ENCODE data around the gene AK9.

AK9 gene

GRCh38 chr6:109625199-109625598 is 65.8 kb downstream of the AK9 start:
- Histone ChIP-seq H3K23ac (ENCODE audit: low read length) (no peak overlapping the region), H3K79me2 (ENCODE audit: control insufficient read depth, insufficient read depth, low read length, poor library complexity) (no peaks in the 10 kb centered on the region), H3K27me3 (ENCODE audit: insufficient read depth, low read length) (no peaks in the 10 kb centered on the region), H4K12ac (ENCODE audit: low read depth, low read length) (no peak overlapping the region), H3K4me1 (ENCODE audit: control insufficient read depth in 1 of 2, insufficient read depth in 2 of 2, low read length in 2 of 2) (no peaks in the 10 kb centered on the region), H2BK120ac (ENCODE audit: insufficient read depth, low read length, poor library complexity) (no peak overlapping the region), H3K4ac (ENCODE audit: low read depth, low read length) (no peak overlapping the region), H2AK5ac (ENCODE audit: low read length) (no peak overlapping the region), H3K4me3 (ENCODE audit: low read depth, low read length) (no peak overlapping the region), H3K18ac (ENCODE audit: low read length) (no peak overlapping the region), H3K4me2 (ENCODE audit: low read length) (no peak overlapping the region), H4K91ac (ENCODE audit: low read depth, low read length) (no peak overlapping the region), H4K8ac (ENCODE audit: low read depth, low read length) (no peak overlapping the region), H2BK5ac (ENCODE audit: low read depth, low read length, poor library complexity) (no peak overlapping the region), H3K79me1 (ENCODE audit: low read length) (no peaks in the 10 kb centered on the region), H3K9me3 (ENCODE audit: insufficient read depth, low read depth, low read length) (peaks cover 2% of the 10 kb centered on the region), H3K14ac (ENCODE audit: low read length) (no peak overlapping the region), H3K36me3 (ENCODE audit: control insufficient read depth in 1 of 2, insufficient read depth in 2 of 2, low read length in 2 of 2) (no peaks in the 10 kb centered on the region), H3K27ac (ENCODE audit: low read depth, low read length) (no peak overlapping the region), H2AFZ (ENCODE audit: insufficient read depth, low read length, poor library complexity) (no peak overlapping the region), H3K9ac (ENCODE audit: low read length) (no peak overlapping the region), H2BK12ac (ENCODE audit: low read length) (no peak overlapping the region)
- no CpG with 5 or more reads among the region's 7 CpGs for WGBS (ENCODE audit: extremely low coverage, insufficient coverage, insufficient read length)
- DNase-seq = no peak

DNA sequence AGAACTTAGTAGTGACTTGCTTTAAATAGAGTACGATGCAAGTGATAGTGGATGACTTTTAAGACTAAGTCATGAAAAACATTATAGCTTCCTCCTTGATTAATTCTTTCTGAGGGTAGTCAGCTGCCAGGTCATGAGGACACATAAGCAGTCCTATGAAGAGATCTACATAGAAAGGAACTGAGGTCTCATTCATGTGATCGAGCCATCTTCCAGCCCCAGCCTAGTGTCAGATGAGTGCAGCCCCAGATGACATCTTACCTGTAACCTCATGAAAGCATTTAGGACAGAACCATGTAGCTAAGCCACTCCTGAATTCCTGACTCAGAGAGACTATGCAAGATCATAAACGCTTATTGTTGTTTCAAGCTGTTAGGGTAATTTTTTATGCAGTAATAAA is 67.7 kb downstream of the AK9 start:
- Histone ChIP-seq H3K23ac (ENCODE audit: low read length) (no peak overlapping the region), H3K27me3 (ENCODE audit: insufficient read depth, low read length) (no peaks in the 10 kb centered on the region), H3K79me2 (ENCODE audit: control insufficient read depth, insufficient read depth, low read length, poor library complexity) (no peaks in the 10 kb centered on the region), H3K14ac (ENCODE audit: low read length) (no peak overlapping the region), H2AFZ (ENCODE audit: insufficient read depth, low read length, poor library complexity) (no peak overlapping the region), H2AK5ac (ENCODE audit: low read length) (no peak overlapping the region), H3K4me3 (ENCODE audit: low read depth, low read length) (no peak overlapping the region), H3K4ac (ENCODE audit: low read depth, low read length) (no peak overlapping the region), H4K12ac (ENCODE audit: low read depth, low read length) (no peak overlapping the region), H3K18ac (ENCODE audit: low read length) (no peak overlapping the region), H4K8ac (ENCODE audit: low read depth, low read length) (no peak overlapping the region), H2BK120ac (ENCODE audit: insufficient read depth, low read length, poor library complexity) (no peak overlapping the region), H3K79me1 (ENCODE audit: low read length) (no peaks in the 10 kb centered on the region), H2BK12ac (ENCODE audit: low read length) (no peak overlapping the region), H2BK5ac (ENCODE audit: low read depth, low read length, poor library complexity) (no peak overlapping the region), H3K9ac (ENCODE audit: low read length) (no peak overlapping the region), H3K4me2 (ENCODE audit: low read length) (no peak overlapping the region), H3K27ac (ENCODE audit: low read depth, low read length) (no peak overlapping the region), H4K91ac (ENCODE audit: low read depth, low read length) (no peak overlapping the region), H3K4me1 (ENCODE audit: control insufficient read depth in 1 of 2, insufficient read depth in 2 of 2, low read length in 2 of 2) (no peaks in the 10 kb centered on the region), H3K36me3 (ENCODE audit: control insufficient read depth in 1 of 2, insufficient read depth in 2 of 2, low read length in 2 of 2) (no peaks in the 10 kb centered on the region), H3K9me3 (ENCODE audit: insufficient read depth, low read depth, low read length) (peaks cover 2% of the 10 kb centered on the region)
- DNase-seq = no peak
- WGBS (ENCODE audit: extremely low coverage, insufficient coverage, insufficient read length) = no CpG with 5 or more reads among the region's 3 CpGs

DNA sequence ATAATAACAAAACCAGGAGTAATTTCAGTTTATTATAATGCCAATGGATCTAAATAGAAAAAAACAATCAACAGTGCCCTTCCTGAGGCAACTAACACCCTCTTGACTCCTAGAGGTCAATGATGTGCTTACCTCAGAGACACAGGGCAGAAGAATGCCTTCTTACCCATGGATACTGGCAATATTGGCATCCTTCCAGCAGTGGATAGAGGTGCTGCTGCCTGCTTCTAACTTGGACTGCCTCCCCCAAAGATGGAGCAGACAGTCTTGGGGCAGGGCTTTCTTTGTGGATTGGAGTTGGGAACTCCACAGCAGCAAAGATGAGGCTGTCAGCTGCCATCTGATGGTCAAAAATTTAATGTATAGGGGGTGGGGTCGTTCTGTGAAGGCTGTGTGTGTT is 78.7 kb downstream of the AK9 start:
- Histone ChIP-seq H3K9me3 (ENCODE audit: insufficient read depth, low read depth, low read length) (peaks cover 2% of the 10 kb centered on the region), H3K36me3 (ENCODE audit: control insufficient read depth in 1 of 2, insufficient read depth in 2 of 2, low read length in 2 of 2) (no peaks in the 10 kb centered on the region), H3K4ac (ENCODE audit: low read depth, low read length) (no peak overlapping the region), H4K91ac (ENCODE audit: low read depth, low read length) (no peak overlapping the region), H2AFZ (ENCODE audit: insufficient read depth, low read length, poor library complexity) (no peak overlapping the region), H3K18ac (ENCODE audit: low read length) (no peak overlapping the region), H3K14ac (ENCODE audit: low read length) (no peak overlapping the region), H2BK12ac (ENCODE audit: low read length) (no peak overlapping the region), H3K9ac (ENCODE audit: low read length) (no peak overlapping the region), H3K79me1 (ENCODE audit: low read length) (no peaks in the 10 kb centered on the region), H3K27me3 (ENCODE audit: insufficient read depth, low read length) (no peaks in the 10 kb centered on the region), H3K27ac (ENCODE audit: low read depth, low read length) (no peak overlapping the region), H2BK5ac (ENCODE audit: low read depth, low read length, poor library complexity) (no peak overlapping the region), H4K12ac (ENCODE audit: low read depth, low read length) (no peak overlapping the region), H3K23ac (ENCODE audit: low read length) (no peak overlapping the region), H3K4me3 (ENCODE audit: low read depth, low read length) (no peak overlapping the region), H3K79me2 (ENCODE audit: control insufficient read depth, insufficient read depth, low read length, poor library complexity) (no peaks in the 10 kb centered on the region), H2AK5ac (ENCODE audit: low read length) (no peak overlapping the region), H4K8ac (ENCODE audit: low read depth, low read length) (no peak overlapping the region), H2BK120ac (ENCODE audit: insufficient read depth, low read length, poor library complexity) (no peak overlapping the region), H3K4me1 (ENCODE audit: control insufficient read depth in 1 of 2, insufficient read depth in 2 of 2, low read length in 2 of 2) (no peaks in the 10 kb centered on the region), H3K4me2 (ENCODE audit: low read length) (no peak overlapping the region)
- DNase-seq = no peak
- no CpG with 5 or more reads among the region's 1 CpG for WGBS (ENCODE audit: extremely low coverage, insufficient coverage, insufficient read length)

DNA sequence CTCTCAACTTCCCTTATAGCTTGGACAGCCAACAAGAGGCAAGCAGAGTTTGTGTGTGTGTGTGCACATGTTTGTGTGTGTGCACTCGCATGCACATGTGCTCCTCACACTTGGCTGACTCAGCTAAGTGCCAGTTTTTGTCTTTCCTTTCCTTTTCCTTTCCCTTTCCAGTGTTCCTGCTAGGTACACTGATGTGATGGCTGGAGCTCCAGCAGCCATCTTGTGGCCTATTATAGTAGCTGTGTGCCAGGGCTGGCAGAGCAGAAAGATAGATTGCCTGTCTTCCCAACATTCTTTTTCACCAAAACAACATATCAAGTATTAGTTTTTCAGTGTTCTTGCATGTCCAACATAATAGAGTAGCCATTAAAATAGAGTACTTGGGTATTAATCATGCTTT is 79.5 kb downstream of the AK9 start:
- Histone ChIP-seq H3K4me3 (ENCODE audit: low read depth, low read length) (no peak overlapping the region), H3K27me3 (ENCODE audit: insufficient read depth, low read length) (no peaks in the 10 kb centered on the region), H3K23ac (ENCODE audit: low read length) (no peak overlapping the region), H3K27ac (ENCODE audit: low read depth, low read length) (no peak overlapping the region), H3K9me3 (ENCODE audit: insufficient read depth, low read depth, low read length) (peaks cover 2% of the 10 kb centered on the region), H3K36me3 (ENCODE audit: control insufficient read depth in 1 of 2, insufficient read depth in 2 of 2, low read length in 2 of 2) (no peaks in the 10 kb centered on the region), H2BK120ac (ENCODE audit: insufficient read depth, low read length, poor library complexity) (no peak overlapping the region), H2AK5ac (ENCODE audit: low read length) (no peak overlapping the region), H4K91ac (ENCODE audit: low read depth, low read length) (no peak overlapping the region), H3K4me2 (ENCODE audit: low read length) (no peak overlapping the region), H3K4me1 (ENCODE audit: control insufficient read depth in 1 of 2, insufficient read depth in 2 of 2, low read length in 2 of 2) (no peaks in the 10 kb centered on the region), H2AFZ (ENCODE audit: insufficient read depth, low read length, poor library complexity) (no peak overlapping the region), H4K12ac (ENCODE audit: low read depth, low read length) (no peak overlapping the region), H2BK12ac (ENCODE audit: low read length) (no peak overlapping the region), H3K9ac (ENCODE audit: low read length) (no peak overlapping the region), H2BK5ac (ENCODE audit: low read depth, low read length, poor library complexity) (no peak overlapping the region), H3K18ac (ENCODE audit: low read length) (no peak overlapping the region), H3K4ac (ENCODE audit: low read depth, low read length) (no peak overlapping the region), H3K14ac (ENCODE audit: low read length) (no peak overlapping the region), H4K8ac (ENCODE audit: low read depth, low read length) (no peak overlapping the region), H3K79me1 (ENCODE audit: low read length) (no peaks in the 10 kb centered on the region), H3K79me2 (ENCODE audit: control insufficient read depth, insufficient read depth, low read length, poor library complexity) (no peaks in the 10 kb centered on the region)
- no peak for DNase-seq
- WGBS (ENCODE audit: extremely low coverage, insufficient coverage, insufficient read length) = no CpG with 5 or more reads among the region's 1 CpG

Data from trophoblast cell (in vitro differentiated cells and primary cell).